HCT116 (cell line): Measurements from ENCODE around the gene ZNF236. TPM values are rescaled to one million over a fixed set of nuclear protein-coding genes. Genes with fewer than 3 reads are reported as not detected.

Experiments used
- ATAC-seq: fragments of 200-7000 bp; cut with Tn5 transposase; 2 replicates; pipeline ENCODE4 v1.9.1; 2020; ENCODE audit warnings: mild to moderate bottlenecking, moderate library complexity
- BruUV-seq: library from RNA; stranded (reverse); fragments of 400-500 nt; replicated peaks from 2 replicates; lab custom pipeline; 2021; lab: Mats Ljungman, UMichigan
- CTCF ChIA-PET: fragments of 300-600 bp; sonication (Branson Sonifier 250); formaldehyde crosslinking; loops from one replicate; lab custom pipeline; 2021; ENCODE audit warnings: antibody characterized with exemption; lab: Charles Lee
- POLR2A ChIA-PET: fragments of 300-600, 350-600 bp; sonication (Branson Sonifier 250); formaldehyde crosslinking; loops from one replicate; lab custom pipeline; 2021; ENCODE audit warnings: antibody characterized with exemption; lab: Charles Lee
- RAD21 ChIA-PET, 2 experiments: fragments of 300-600 bp; sonication (Branson Sonifier 250); formaldehyde crosslinking; loops; one replicate each; lab custom pipeline; 2023; ENCODE audit warnings: low total read pairs in 2 of 2; ENCODE audit not compliant: uncharacterized antibody in 2 of 2, unreplicated experiment in 2 of 2, low non-redundant PET in 1 of 2; lab: Charles Lee
- DNase-seq: peaks from one replicate; pipeline ENCODE4 v3.0.0-alpha.2; 2010; ENCODE audit warnings: low read depth, low spot score
- H2AFZ ChIP-seq: fragments of 200-600 bp; shearing (Covaris generic), sonication (generic); 2 replicates; pipeline ENCODE4 v1.6.1; 2017; ENCODE audit warnings: low read depth, mixed run types, mixed read lengths, antibody characterized with exemption, low read length; ENCODE audit not compliant: poor library complexity, severe bottlenecking
- H3K27ac ChIP-seq: 2 replicates; pipeline ENCODE4 v1.5.1; 2012; ENCODE audit warnings: low read depth, low read length
- H3K27me3 ChIP-seq: fragments of 200-600 bp; sonication (generic); 2 replicates; pipeline ENCODE4 v1.6.1; 2016; ENCODE audit warnings: mixed run types, low read length, mixed read lengths; ENCODE audit not compliant: insufficient read depth
- H3K36me3 ChIP-seq, 2 experiments: fragments of 200-500 bp in 1 of 2; fragments of 200-600 bp in 1 of 2; sonication (Bioruptor generic) in 1 of 2; sonication (generic) in 1 of 2; 2 replicates each; pipeline versions ENCODE4 v1.5.1 to v1.6.1; 2014 to 2016; ENCODE audit warnings: low read length in 2 of 2, inconsistent platforms in 1 of 2, mixed read lengths in 1 of 2, mixed run types in 1 of 2; ENCODE audit not compliant: insufficient read depth in 2 of 2, control insufficient read depth in 1 of 2
- H3K4me1 ChIP-seq, 2 experiments: fragments of 200-600 bp in 1 of 2; sonication (generic) in 1 of 2; 2 replicates each; pipeline versions ENCODE4 v1.5.1 to v1.6.1; 2012 to 2017; ENCODE audit warnings: low read length in 2 of 2, inconsistent platforms in 1 of 2, mild to moderate bottlenecking in 1 of 2, mixed read lengths in 1 of 2, mixed run types in 1 of 2, moderate library complexity in 1 of 2; ENCODE audit not compliant: insufficient read depth in 2 of 2, control insufficient read depth in 1 of 2
- H3K4me2 ChIP-seq: fragments of 200-600 bp; sonication (generic); 2 replicates; pipeline ENCODE4 v1.6.1; 2017; ENCODE audit warnings: mixed run types, low read length, mixed read lengths
- H3K4me3 ChIP-seq, 2 experiments: fragments of 200-600 bp in 1 of 2; sonication (generic) in 1 of 2; replicated peaks in 1 of 2; 2 replicates each; pipeline ENCODE4 v1.5.1; 2011 to 2016; ENCODE audit warnings: low read length in 2 of 2, control low read depth in 1 of 2, low read depth in 1 of 2, mild to moderate bottlenecking in 1 of 2, mixed read lengths in 1 of 2, mixed run types in 1 of 2
- H3K79me2 ChIP-seq: fragments of 200-600 bp; sonication (generic); 2 replicates; pipeline ENCODE4 v1.6.1; 2017; ENCODE audit warnings: mild to moderate bottlenecking, mixed run types, low read length, moderate library complexity, mixed read lengths; ENCODE audit not compliant: insufficient read depth
- H3K9ac ChIP-seq: fragments of 200-600 bp; sonication (generic); 2 replicates; pipeline ENCODE4 v1.6.1; 2016; ENCODE audit warnings: low read length, mixed read lengths
- H3K9me2 ChIP-seq: fragments of 200-600 bp; sonication (generic), shearing (Covaris generic); 2 replicates; pipeline ENCODE4 v1.6.1; 2017; ENCODE audit warnings: mixed run types, mild to moderate bottlenecking, moderate library complexity; ENCODE audit not compliant: insufficient read depth
- H3K9me3 ChIP-seq, 2 experiments: fragments of 200-500 bp in 1 of 2; fragments of 200-600 bp in 1 of 2; sonication (Bioruptor generic) in 1 of 2; sonication (generic) in 1 of 2; 2 replicates each; pipeline ENCODE4 v1.6.1; 2014 to 2017; ENCODE audit warnings: low read length in 2 of 2, mixed read lengths in 2 of 2, inconsistent platforms in 1 of 2, low read depth in 1 of 2, mild to moderate bottlenecking in 1 of 2, mixed run types in 1 of 2, moderate library complexity in 1 of 2; ENCODE audit not compliant: control insufficient read depth in 1 of 2, insufficient read depth in 1 of 2
- H4K20me1 ChIP-seq: fragments of 200-600 bp; sonication (generic), shearing (Covaris generic); 2 replicates; pipeline ENCODE4 v1.6.1; 2017; ENCODE audit warnings: mixed run types, mild to moderate bottlenecking, moderate library complexity; ENCODE audit not compliant: insufficient read depth
- CTCF ChIP-seq, 3 experiments: fragments of 200-600 bp in 1 of 3; sonication (generic) in 1 of 3; IDR thresholded peaks in 2 of 3; conservative IDR thresholded peaks in 1 of 3; 2 replicates each; pipeline ENCODE4 v1.5.1; 2012 to 2017; ENCODE audit warnings: low read depth in 2 of 3, low read length in 2 of 3, antibody characterized with exemption in 1 of 3, borderline replicate concordance in 1 of 3, control low read depth in 1 of 3, mild to moderate bottlenecking in 1 of 3, mixed read lengths in 1 of 3, mixed run types in 1 of 3, moderate library complexity in 1 of 3; ENCODE audit not compliant: insufficient read depth in 1 of 3
- EZH2phosphoT487 ChIP-seq: fragments of 200-600 bp; IDR thresholded peaks from 2 replicates; pipeline ENCODE4 v1.6.1; 2018; ENCODE audit warnings: antibody characterized with exemption, borderline replicate concordance
- FOSL1 ChIP-seq: IDR thresholded peaks from 2 replicates; pipeline ENCODE4 v1.6.1; 2012; ENCODE audit warnings: low read depth
- MAX ChIP-seq: IDR thresholded peaks from 2 replicates; pipeline ENCODE4 v1.6.1; 2012
- POLR2A ChIP-seq: IDR thresholded peaks from 2 replicates; pipeline ENCODE4 v1.7.0; 2011; ENCODE audit warnings: borderline replicate concordance; ENCODE audit not compliant: insufficient read depth, insufficient read length; ENCODE audit errors: extremely low read depth
- POLR2AphosphoS5 ChIP-seq: IDR thresholded peaks from 2 replicates; pipeline ENCODE4 v1.6.1; 2011; ENCODE audit warnings: mild to moderate bottlenecking, low read depth, low read length, moderate library complexity
- SIN3A ChIP-seq: IDR thresholded peaks from 2 replicates; pipeline ENCODE4 v1.6.1; 2012; ENCODE audit warnings: low read depth
- ZFX ChIP-seq: fragments of 450-650 bp; IDR thresholded peaks from 2 replicates; pipeline ENCODE4 v1.6.1; 2017
- ZNF274 ChIP-seq: fragments of 200-500 bp; sonication (Bioruptor generic); IDR thresholded peaks from 2 replicates; pipeline ENCODE4 v1.6.1; 2014; ENCODE audit warnings: mild to moderate bottlenecking, low read depth, low read length, inconsistent platforms
- intact Hi-C: fragments of 100-400 bp; cut with micrococcal nuclease; formaldehyde crosslinking; loops from 2 replicates; pipeline ENCODE4 v1.10.0; 2022
- total RNA-seq: library from RNA; stranded (reverse); gene quantifications from one replicate; pipeline ENCODE4 v1.2.1, GENCODE V29; 2021; ENCODE audit not compliant: unreplicated experiment

ZNF236 gene
- total RNA-seq, 1 experiment from 2014 or later = 15.0 TPM

- H3K9ac ChIP-seq = peak overlapping the region; percentile 97
- no TSS peak for BruUV-seq
- ChIA-PET CTCF (interaction anchor here (2.1 kb wide), 1 partner anchor 20 kb away, joined by 8 read pairs; no protein-coding TSS in a partner anchor), POLR2A (no interaction called here), RAD21 (no interaction called here)
- H3K79me2 ChIP-seq = peaks cover 74% of the 10 kb centered on the region
- no peak overlapping the region for H2AFZ ChIP-seq
- peaks cover 11 to 35% of the 10 kb centered on the region in 2 experiments for H3K4me1 ChIP-seq
- intact Hi-C loops = loop anchor here (2.0 to 5.0 kb wide), 2 partner anchors 19 to 245 kb away; no protein-coding TSS in a partner anchor
- H3K9me2 ChIP-seq = no peaks in the 10 kb centered on the region
- peak overlapping the region; percentile 97 for H3K27ac ChIP-seq
- DNase-seq (no peak), ATAC-seq (peak; percentile 45)
- H4K20me1 ChIP-seq = no peaks in the 10 kb centered on the region
- no peaks in the 10 kb centered on the region for H3K9me3 ChIP-seq
- no peaks in the 10 kb centered on the region for H3K36me3 ChIP-seq
- TF ChIP-seq POLR2AphosphoS5 (peak; percentile 29), POLR2A (peak; percentile 37), ZNF274 (no peak), CTCF (IDR thresholded peaks at IDR 0.05 in 2 of 3, conservative IDR thresholded peaks at IDR 0.05 in 1 of 3; ENCODE audit: borderline replicate concordance in 1 of 3, insufficient read depth in 1 of 3, low read depth in 2 of 3, low read length in 2 of 3) (no peak), SIN3A (peak; percentile 40; the same call in 1 of the 2 replicates), MAX (peak; percentile 61), FOSL1 (no peak), ZFX (peak; percentile 91), EZH2phosphoT487 (no peak)
- peak overlapping the region; percentile 75 to 92 for H3K4me3 ChIP-seq
- peak overlapping the region; percentile 95 for H3K4me2 ChIP-seq
- H3K27me3 ChIP-seq = no peaks in the 10 kb centered on the region
These were observed 367 bp upstream of the ZNF236 start for GRCh38 chr18:76821875-76822505.
